H1 (cell line): Measurements from ENCODE around the gene TCF4. TPM values are rescaled to one million over a fixed set of nuclear protein-coding genes. Genes with fewer than 3 reads are reported as not detected.

Experiments
- CTCF ChIA-PET: fragments of 300-600 bp; sonication (Branson Sonifier 250); formaldehyde crosslinking; loops from one replicate; lab custom pipeline; 2021; ENCODE audit not compliant: partially characterized antibody; lab: Charles Lee
- POLR2A ChIA-PET: fragments of 300-600 bp; sonication (Branson Sonifier 250); formaldehyde crosslinking; loops from one replicate; lab custom pipeline; 2021; ENCODE audit warnings: inconsistent platforms; ENCODE audit not compliant: partially characterized antibody; lab: Charles Lee
- DNase-seq, 2 experiments: peaks; one replicate each; pipeline versions ENCODE4 v3.0.0 to v3.0.0-alpha.2; 2010 to 2022; ENCODE audit warnings: low spot score in 2 of 2, low read depth in 1 of 2, mixed read lengths in 1 of 2
- FAIRE-seq: peaks from 2 replicates; lab custom pipeline; 2011; peaks lifted over from hg19 to GRCh38; lab: Jason Lieb, UNC
- H2AFZ ChIP-seq: 2 replicates; pipeline ENCODE4 v1.8.1; 2012; ENCODE audit warnings: low read length, inconsistent platforms
- H2AK5ac ChIP-seq: 2 replicates; pipeline ENCODE4 v1.6.1; 2013; ENCODE audit warnings: low read depth, low read length
- H2BK120ac ChIP-seq: replicated peaks from 2 replicates; pipeline ENCODE3; 2013; ENCODE audit warnings: low read depth, low read length, inconsistent platforms
- H2BK12ac ChIP-seq: 2 replicates; pipeline ENCODE4 v1.6.1; 2013; ENCODE audit warnings: low read depth, low read length
- H2BK15ac ChIP-seq: 2 replicates; pipeline ENCODE4 v1.6.1; 2013; ENCODE audit warnings: low read length
- H2BK20ac ChIP-seq: 2 replicates; pipeline ENCODE4 v1.6.1; 2013; ENCODE audit warnings: low read length
- H2BK5ac ChIP-seq: 2 replicates; pipeline ENCODE4 v1.6.1; 2013; ENCODE audit warnings: low read depth, low read length
- H3K14ac ChIP-seq: 2 replicates; pipeline ENCODE4 v1.6.1; 2013; ENCODE audit warnings: inconsistent platforms; ENCODE audit not compliant: insufficient read length
- H3K18ac ChIP-seq: 2 replicates; pipeline ENCODE4 v1.6.1; 2013; ENCODE audit warnings: low read length; ENCODE audit errors: extremely low read depth
- H3K23ac ChIP-seq: 2 replicates; pipeline ENCODE4 v1.6.1; 2013; ENCODE audit warnings: inconsistent platforms; ENCODE audit not compliant: insufficient read length
- H3K23me2 ChIP-seq: 2 replicates; pipeline ENCODE4 v1.6.1; 2013; ENCODE audit warnings: low read depth, low read length
- H3K27ac ChIP-seq: 2 replicates; pipeline ENCODE4 v1.6.1; 2011; ENCODE audit warnings: low read depth, low read length, inconsistent platforms
- H3K27me3 ChIP-seq, 4 experiments: replicated peaks in 1 of 4; 1 replicate in 1 of 4; 2 replicates in 3 of 4; pipeline versions ENCODE4 v1.6.1 to v1.8.1; 2011 to 2013; ENCODE audit warnings: low read length in 3 of 4, mild to moderate bottlenecking in 3 of 4, inconsistent platforms in 2 of 4, mixed read lengths in 2 of 4, moderate library complexity in 1 of 4; ENCODE audit not compliant: control insufficient read depth in 3 of 4, insufficient read depth in 3 of 4; ENCODE audit errors: extremely low read depth in 1 of 4
- H3K36me3 ChIP-seq, 4 experiments: 2 replicates each; pipeline versions ENCODE4 v1.6.1 to v1.8.1; 2011 to 2013; ENCODE audit warnings: mild to moderate bottlenecking in 4 of 4, low read length in 3 of 4, moderate library complexity in 2 of 4, control low read depth in 1 of 4, inconsistent platforms in 1 of 4; ENCODE audit not compliant: insufficient read depth in 4 of 4, control insufficient read depth in 2 of 4
- H3K4ac ChIP-seq: replicated peaks from 2 replicates; pipeline ENCODE3; 2013; ENCODE audit warnings: low read length, low read depth, mixed read lengths, inconsistent platforms; ENCODE audit not compliant: insufficient read length
- H3K4me1 ChIP-seq, 4 experiments: replicated peaks in 1 of 4; 1 replicate in 1 of 4; 2 replicates in 3 of 4; pipeline versions ENCODE4 v1.6.1 to v1.8.1; 2011 to 2013; ENCODE audit warnings: low read length in 3 of 4, inconsistent platforms in 2 of 4, mixed read lengths in 1 of 4; ENCODE audit not compliant: insufficient read depth in 4 of 4, control insufficient read depth in 3 of 4
- H3K4me2 ChIP-seq, 2 experiments: 2 replicates each; pipeline versions ENCODE4 v1.6.1 to v1.8.1; 2011 to 2013; ENCODE audit warnings: low read depth in 2 of 2, low read length in 2 of 2, control low read depth in 1 of 2, inconsistent platforms in 1 of 2, mild to moderate bottlenecking in 1 of 2; ENCODE audit not compliant: insufficient read depth in 1 of 2
- H3K4me3 ChIP-seq, 4 experiments: fragments of 200-600, 300-600 bp in 1 of 4; sonication (generic), shearing (Covaris generic), sonication (Bioruptor Twin) in 1 of 4; 2 replicates each; pipeline versions ENCODE4 v1.5.1 to v1.8.1; 2011 to 2016; ENCODE audit warnings: low read length in 4 of 4, low read depth in 3 of 4, control low read depth in 2 of 4, inconsistent platforms in 2 of 4, mild to moderate bottlenecking in 2 of 4, mixed read lengths in 1 of 4, moderate library complexity in 1 of 4; ENCODE audit not compliant: insufficient read depth in 2 of 4; ENCODE audit errors: extremely low read depth in 1 of 4
- H3K56ac ChIP-seq: replicated peaks from 2 replicates; pipeline ENCODE3; 2013; ENCODE audit warnings: low read depth, mild to moderate bottlenecking, mixed read lengths, low read length, inconsistent platforms; ENCODE audit not compliant: insufficient read length
- H3K79me1 ChIP-seq: 2 replicates; pipeline ENCODE4 v1.6.1; 2013; ENCODE audit warnings: low read depth, low read length, control low read depth
- H3K79me2 ChIP-seq, 2 experiments: 2 replicates each; pipeline versions ENCODE4 v1.6.1 to v1.8.1; 2012 to 2013; ENCODE audit warnings: low read length in 2 of 2, mild to moderate bottlenecking in 2 of 2, inconsistent platforms in 1 of 2; ENCODE audit not compliant: insufficient read depth in 2 of 2, control insufficient read depth in 1 of 2
- H3K9ac ChIP-seq, 4 experiments: replicated peaks in 1 of 4; 1 replicate in 1 of 4; 2 replicates in 3 of 4; pipeline versions ENCODE4 v1.6.1 to v1.8.1; 2011 to 2013; ENCODE audit warnings: low read depth in 3 of 4, low read length in 3 of 4, control low read depth in 2 of 4, mild to moderate bottlenecking in 2 of 4, moderate library complexity in 2 of 4, inconsistent platforms in 1 of 4; ENCODE audit errors: extremely low read depth in 1 of 4
- H3K9me3 ChIP-seq, 2 experiments: 2 replicates each; pipeline versions ENCODE4 v1.6.1 to v1.8.1; 2012 to 2013; ENCODE audit warnings: mild to moderate bottlenecking in 2 of 2, moderate library complexity in 2 of 2, control low read depth in 1 of 2, inconsistent platforms in 1 of 2, low read depth in 1 of 2, low read length in 1 of 2, mixed read lengths in 1 of 2; ENCODE audit not compliant: insufficient read depth in 2 of 2
- H4K20me1 ChIP-seq, 2 experiments: replicated peaks in 1 of 2; 2 replicates each; pipeline versions ENCODE3 to v1.8.1; 2011 to 2013; ENCODE audit warnings: inconsistent platforms in 2 of 2, low read length in 2 of 2, mild to moderate bottlenecking in 1 of 2; ENCODE audit not compliant: insufficient read depth in 2 of 2, control insufficient read depth in 1 of 2
- H4K5ac ChIP-seq: 2 replicates; pipeline ENCODE4 v1.6.1; 2013; ENCODE audit warnings: low read length, low read depth, mixed read lengths, inconsistent platforms; ENCODE audit not compliant: insufficient read length
- H4K8ac ChIP-seq: 2 replicates; pipeline ENCODE4 v1.8.0; 2013; ENCODE audit warnings: mild to moderate bottlenecking, moderate library complexity, low read length, inconsistent platforms; ENCODE audit not compliant: insufficient read depth; ENCODE audit errors: extremely low read depth
- H4K91ac ChIP-seq: replicated peaks from 2 replicates; pipeline ENCODE3; 2013; ENCODE audit warnings: low read length, mixed read lengths, inconsistent platforms; ENCODE audit not compliant: insufficient read length
- CBX5 ChIP-seq: fragments of 300-800, 300-1000 bp; sonication (generic); IDR thresholded peaks from 2 replicates; pipeline ENCODE4 v1.7.1; 2016; ENCODE audit warnings: antibody characterized with exemption, low read length, low read depth
- CEBPB ChIP-seq: IDR thresholded peaks from 2 replicates; pipeline ENCODE4 v1.6.1; 2012; ENCODE audit warnings: low read depth, low read length
- HDAC6 ChIP-seq: IDR thresholded peaks from one replicate; pipeline ENCODE4 v1.7.1; 2012; ENCODE audit warnings: low read depth, mild to moderate bottlenecking, inconsistent platforms, low read length, moderate library complexity
- WGBS, 2 experiments: shearing (Covaris generic) in 1 of 2; methylation state at CpG; one replicate each; pipeline versions ENCODE4 v1.1.6 to v1.1.7; 2013 to 2015; ENCODE audit warnings: low lambda C conversion rate in 2 of 2, mixed read lengths in 2 of 2, inconsistent platforms in 1 of 2, low coverage in 1 of 2, missing lambda C conversion rate in 1 of 2; ENCODE audit not compliant: insufficient replicate concordance in 2 of 2, insufficient coverage in 1 of 2, insufficient read length in 1 of 2; ENCODE audit errors: extremely low coverage in 1 of 2, missing lambda C conversion rate in 1 of 2; 5-methylcytosine and 5-hydroxymethylcytosine counted together
- polyA plus RNA-seq, 7 experiments: library from polyadenylated mRNA; depleted of rRNA in 3 of 7; stranded (reverse) in 5 of 7; unstranded in 2 of 7; fragments of >200 nt in 5 of 7; fragments of 200-250 nt in 2 of 7; gene quantifications; 1 replicate in 5 of 7; 2 replicates in 1 of 7; 4 replicates in 1 of 7; pipeline versions ENCODE4 v1.2.1 to v1.2.3, GENCODE V29; 2011 to 2013; ENCODE audit warnings: missing spikeins in 2 of 7, mixed read lengths in 2 of 7
- total RNA-seq: library from RNA; stranded (reverse); fragmentation: NEBNext Ultra II Directional; extraction: Animal tissue kit (Norgen Biotek cat#: 25700); gene quantifications from 2 replicates; pipeline ENCODE4 v1.2.1, GENCODE V29; 2021

TCF4 gene
- total and polyA plus RNA-seq, 2 of the 8 experiments (the other 6 are each of a cell fraction or from before 2014, with no cell fraction given), result 59.3 to 118 TPM

GRCh38 chr18:55435592-55435991 is 152.4 kb downstream of the TCF4 start:
- Histone ChIP-seq H3K79me1 (peaks cover 3% of the 10 kb centered on the region; the same call in 1 of the 2 replicates), H3K23me2 (no peaks in the 10 kb centered on the region), H3K27ac (no peak overlapping the region), H3K4me1 (peaks cover 4 to 23% (median 17%) of the 10 kb centered on the region in 4 experiments), H3K4ac (no peak overlapping the region), H4K91ac (no peak overlapping the region), H3K4me2 (no peak overlapping the region), H2BK12ac (no peak overlapping the region), H3K4me3 (no peak overlapping the region), H2BK120ac (no peak overlapping the region), H3K36me3 (no peaks in the 10 kb centered on the region), H2BK20ac (no peak overlapping the region), H2AFZ (no peak overlapping the region), H3K23ac (no peak overlapping the region), H3K14ac (no peak overlapping the region), H3K79me2 (peaks cover 3 to 74% of the 10 kb centered on the region in 2 experiments; a peak in 3 of 4 replicates), H3K18ac (no peak overlapping the region), H4K5ac (no peak overlapping the region), H2BK15ac (no peak overlapping the region), H4K8ac (no peak overlapping the region), H2AK5ac (no peak overlapping the region; the same call in 1 of the 2 replicates), H4K20me1 (no peaks in the 10 kb centered on the region), H3K9me3 (no peaks in the 10 kb centered on the region), H3K9ac (no peak overlapping the region), H3K27me3 (no peaks in the 10 kb centered on the region), H3K56ac (no peak overlapping the region), H2BK5ac (no peak overlapping the region)
- FAIRE-seq (no peak), DNase-seq (no peak)
- 81% methylated on average over 1 of the region's 1 CpG; no CpG with 5 or more reads in 1 of the 2 experiments for WGBS, 2 experiments
- ChIA-PET POLR2A (no interaction called here), CTCF (interaction anchor here (0.7 to 1.4 kb wide), 4 partner anchors 11 to 116 kb away, joined by 3 to 6 read pairs (median 4); no protein-coding TSS in a partner anchor)
- no peak for TF ChIP-seq HDAC6
- TF ChIP-seq CEBPB, result no peak
- no peak for TF ChIP-seq CBX5
